Articular chondrocyte of knee joint (primary cell): ENCODE results near the gene PATL1. TPM values are rescaled to one million over a fixed set of nuclear protein-coding genes. Genes with fewer than 3 reads are reported as not detected.

Experiments
- small RNA-seq: library from RNA; depleted of rRNA; stranded (forward); fragments of <200 nt; gene quantifications from one replicate; pipeline ENCODE3, GENCODE V24; 2012
- total RNA-seq: library from RNA; depleted of rRNA; stranded (reverse); fragments of >200 nt; gene quantifications from 2 replicates; pipeline ENCODE4 v1.2.3, GENCODE V29; 2012

Gene PATL1, protein sequence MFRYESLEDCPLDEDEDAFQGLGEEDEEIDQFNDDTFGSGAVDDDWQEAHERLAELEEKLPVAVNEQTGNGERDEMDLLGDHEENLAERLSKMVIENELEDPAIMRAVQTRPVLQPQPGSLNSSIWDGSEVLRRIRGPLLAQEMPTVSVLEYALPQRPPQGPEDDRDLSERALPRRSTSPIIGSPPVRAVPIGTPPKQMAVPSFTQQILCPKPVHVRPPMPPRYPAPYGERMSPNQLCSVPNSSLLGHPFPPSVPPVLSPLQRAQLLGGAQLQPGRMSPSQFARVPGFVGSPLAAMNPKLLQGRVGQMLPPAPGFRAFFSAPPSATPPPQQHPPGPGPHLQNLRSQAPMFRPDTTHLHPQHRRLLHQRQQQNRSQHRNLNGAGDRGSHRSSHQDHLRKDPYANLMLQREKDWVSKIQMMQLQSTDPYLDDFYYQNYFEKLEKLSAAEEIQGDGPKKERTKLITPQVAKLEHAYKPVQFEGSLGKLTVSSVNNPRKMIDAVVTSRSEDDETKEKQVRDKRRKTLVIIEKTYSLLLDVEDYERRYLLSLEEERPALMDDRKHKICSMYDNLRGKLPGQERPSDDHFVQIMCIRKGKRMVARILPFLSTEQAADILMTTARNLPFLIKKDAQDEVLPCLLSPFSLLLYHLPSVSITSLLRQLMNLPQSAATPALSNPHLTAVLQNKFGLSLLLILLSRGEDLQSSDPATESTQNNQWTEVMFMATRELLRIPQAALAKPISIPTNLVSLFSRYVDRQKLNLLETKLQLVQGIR
- total RNA-seq: 12.4 and 19.6 TPM in 2 replicates

GRCh38 chr11:59668950-59669610 lies at the start of gene PATL1:
TSS of gene PATL1 (minus strand) at chr11:59669037. CDS start at chr11:59668895, 142 bp downstream.

DNA sequence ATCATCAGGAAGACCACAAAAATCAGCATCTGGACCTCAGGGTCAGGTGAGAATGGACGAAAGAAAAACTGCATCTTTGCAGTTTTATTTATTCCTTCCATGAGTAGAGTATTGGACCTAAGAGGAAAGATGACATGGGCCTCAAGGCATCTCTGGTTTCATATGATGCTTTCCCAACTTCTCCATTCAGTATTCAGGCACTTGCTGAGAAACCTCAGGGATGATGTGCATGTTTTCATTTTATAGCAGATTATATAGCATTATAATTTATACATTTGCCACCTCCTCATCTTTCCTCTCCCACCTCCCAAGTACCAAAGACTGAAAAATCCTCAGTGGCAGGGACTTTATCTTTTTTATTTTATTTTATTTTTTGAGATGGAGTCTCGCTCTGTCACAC lies 44.9 kb upstream of the PATL1 start, which contains the start of gene OR10V1:
Gene OR10V1 (minus strand): TSS at position 101 of the 400 bp plus-strand sequence. CDS start 0 bp downstream, at position 101.

DNA sequence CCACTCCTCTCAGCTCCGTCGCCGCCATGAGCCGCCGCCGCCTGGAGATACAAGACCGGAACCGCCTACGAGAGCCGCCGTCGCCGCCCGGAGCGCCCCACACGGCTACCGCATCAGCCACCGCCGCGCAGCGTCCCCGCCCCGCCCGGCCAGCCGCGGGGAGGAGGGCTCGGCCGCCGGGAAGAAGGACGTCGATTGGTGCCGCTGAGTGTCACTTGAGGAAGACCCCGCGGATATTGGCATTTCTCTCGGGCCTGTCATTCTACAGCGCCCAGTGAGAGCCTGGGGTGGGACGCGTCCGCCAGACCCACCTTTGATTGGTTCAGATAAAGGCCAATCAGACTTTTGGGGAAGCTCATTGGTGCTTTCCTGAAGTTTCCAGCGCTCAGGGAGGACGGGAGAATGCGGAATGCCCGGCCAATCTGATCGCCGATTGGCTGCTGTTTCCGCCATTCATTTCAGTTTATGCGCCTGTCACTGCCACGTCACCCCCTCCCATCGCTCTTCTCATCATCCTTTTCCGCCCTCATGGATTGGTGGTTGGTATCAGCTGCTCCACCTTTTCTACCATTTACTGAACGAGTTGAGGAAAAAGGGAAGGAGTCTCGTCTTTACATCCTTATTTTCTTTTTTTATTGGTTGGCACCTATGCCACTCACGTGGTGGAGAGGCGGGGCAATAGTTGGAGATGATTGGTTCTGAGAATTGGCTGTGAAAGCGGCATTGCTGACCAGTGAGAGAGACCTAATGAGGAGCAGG lies 53.0 kb downstream of the PATL1 start, which contains the start of gene OSBP:
Gene OSBP (minus strand): TSS at position 138 of the 759 bp plus-strand sequence. CDS start 110 bp downstream, at position 28.

Small RNAs within 50 kb of the gene (small RNA-seq; reads per million reads assigned to genes)
- not detected for gene MIR3162

Other genes with a start within 250 kb of the PATL1 start
- gene OR5A2, start 242.6 kb downstream of the PATL1 start, total RNA-seq: not detected in 2 replicates
- gene OR5A1, start 232.6 kb downstream of the PATL1 start, total RNA-seq: not detected in 2 replicates
- gene OR4D6, start 212.1 kb downstream of the PATL1 start, total RNA-seq: not detected in 2 replicates
- gene OR4D10, start 195.7 kb downstream of the PATL1 start, total RNA-seq: not detected in 2 replicates
- gene OR4D11, start 165.5 kb downstream of the PATL1 start, total RNA-seq: not detected in 2 replicates
- not detected in 2 replicates for gene OR4D9, start 157.5 kb downstream of the PATL1 start, total RNA-seq
- 38.8 and 41.0 TPM in 2 replicates for gene OSBP, start 53.3 kb downstream of the PATL1 start, total RNA-seq
- not detected in 2 replicates for gene OR10V1, start 44.8 kb upstream of the PATL1 start, total RNA-seq
- 16.8 and 19.2 TPM in 2 replicates for gene STX3, start 86.3 kb upstream of the PATL1 start, total RNA-seq
- gene MRPL16, start 141.7 kb upstream of the PATL1 start, total RNA-seq: 36.6 and 40.2 TPM in 2 replicates
- not detected in 2 replicates for gene CBLIF, start 176.5 kb upstream of the PATL1 start, total RNA-seq
- gene TCN1, start 197.4 kb upstream of the PATL1 start, total RNA-seq: not detected in 2 replicates
- gene OOSP3, start 209.7 kb upstream of the PATL1 start, total RNA-seq: not detected in 2 replicates